Left lobe of liver (tissue), 2 donors: ENCODE results near the gene GARIN5B. TPM values are rescaled to one million over a fixed set of nuclear protein-coding genes. Genes with fewer than 3 reads are reported as not detected.
A peak's percentile ranks its signal among the peaks of the same experiment; 100 is the strongest.
"Not testable (repeated sequence)": the region's sequence is repeated elsewhere in the genome, so short reads cannot be mapped to it uniquely, and the experiment has no call there.

Experiments used
- ATAC-seq: fragments of 200-7000 bp; cut with Tn5 transposase; one replicate; pipeline ENCODE4 v1.9.1; 2020; ENCODE audit warnings: mild to moderate bottlenecking, moderate library complexity
- DNase-seq: peaks from one replicate; pipeline ENCODE4 v3.0.0-alpha.2; 2020; ENCODE audit warnings: low spot score
- total RNA-seq: library from RNA; stranded (reverse); gene quantifications from one replicate; pipeline ENCODE4 v1.2.1, GENCODE V29; 2021
- donor health status: DM: no; HTN: no; CAD: no; lungs with moderate emphysema.
- donor health status: DM: no; HTN: yes; CAD: no.

The GARIN5B gene
- total RNA-seq, 1 donor from 2014 or later = not detected

DNA sequence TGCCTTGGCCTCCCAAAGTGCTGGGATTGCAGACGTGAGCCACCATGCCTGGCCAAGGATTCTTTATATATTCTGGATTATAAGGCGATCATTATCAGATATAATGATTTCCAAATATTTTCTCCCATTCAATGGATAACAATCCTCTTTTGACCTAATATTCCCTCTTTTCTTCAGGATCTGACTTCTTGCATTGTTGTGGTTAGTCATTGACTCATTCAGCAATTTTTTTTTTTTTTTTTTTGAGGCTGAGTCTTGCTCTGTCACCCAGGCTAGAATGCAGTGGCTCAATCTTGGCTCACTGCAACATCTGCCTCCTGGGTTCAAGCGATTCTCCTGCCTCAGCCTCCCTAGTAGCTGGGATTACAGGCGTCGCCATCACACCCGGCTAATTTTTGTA, 33.3 kb downstream of the GARIN5B start:
- DNase-seq, ATAC-seq: not testable (repeated sequence)

DNA sequence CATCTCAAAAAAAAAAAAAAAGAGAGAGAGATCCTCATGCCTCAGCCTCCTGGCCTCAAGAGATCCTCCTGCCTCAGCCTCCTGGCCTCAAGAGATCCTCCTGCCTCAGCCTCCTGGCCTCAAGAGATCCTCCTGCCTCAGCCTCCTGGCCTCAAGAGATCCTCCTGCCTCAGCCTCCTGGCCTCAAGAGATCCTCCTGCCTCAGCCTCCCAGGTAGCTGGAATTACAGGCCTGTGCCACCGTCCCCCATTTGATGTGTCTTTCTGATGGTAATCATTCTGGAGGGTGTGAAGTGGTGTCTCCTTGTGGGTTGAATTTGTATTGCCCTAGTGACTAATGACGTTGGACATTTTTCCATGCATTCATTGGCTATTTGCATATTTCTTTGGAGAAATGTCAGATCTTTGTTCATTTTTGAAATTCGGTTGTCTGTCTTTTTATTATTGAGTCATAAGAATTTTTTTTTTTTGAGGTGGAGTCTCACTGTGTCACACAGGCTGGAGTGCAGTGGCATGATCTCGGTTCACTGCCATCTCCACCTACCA, 34.2 kb downstream of the GARIN5B start:
- not testable (repeated sequence) for DNase-seq, ATAC-seq

DNA sequence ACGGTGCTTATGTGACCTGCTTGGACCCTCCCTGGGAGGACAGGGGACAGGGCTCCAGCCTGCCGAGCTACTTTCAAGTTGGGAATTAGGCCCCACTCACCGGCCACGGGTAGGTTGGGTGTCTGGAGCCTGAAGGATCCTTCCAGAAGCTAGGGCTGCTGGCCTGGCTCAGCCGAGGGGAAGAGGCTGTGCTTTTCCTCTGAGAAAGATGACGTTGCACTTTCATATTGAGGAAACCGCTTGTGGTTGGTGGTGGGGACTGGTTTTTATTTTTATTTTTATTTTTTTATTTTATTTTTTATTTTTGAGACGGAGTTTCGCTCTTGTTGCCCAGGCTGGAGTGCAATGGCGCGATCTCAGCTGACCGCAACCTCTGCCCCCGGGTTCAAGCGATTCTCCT, 37.9 kb downstream of the GARIN5B start, which contains the start of gene TMEM150B:
Gene TMEM150B, minus strand, starts transcription at position 170 of the 400 bp plus-strand sequence. CDS start 4,305 bp downstream, outside the sequence.
- ATAC-seq (peak; percentile 24), DNase-seq (no peak)

DNA sequence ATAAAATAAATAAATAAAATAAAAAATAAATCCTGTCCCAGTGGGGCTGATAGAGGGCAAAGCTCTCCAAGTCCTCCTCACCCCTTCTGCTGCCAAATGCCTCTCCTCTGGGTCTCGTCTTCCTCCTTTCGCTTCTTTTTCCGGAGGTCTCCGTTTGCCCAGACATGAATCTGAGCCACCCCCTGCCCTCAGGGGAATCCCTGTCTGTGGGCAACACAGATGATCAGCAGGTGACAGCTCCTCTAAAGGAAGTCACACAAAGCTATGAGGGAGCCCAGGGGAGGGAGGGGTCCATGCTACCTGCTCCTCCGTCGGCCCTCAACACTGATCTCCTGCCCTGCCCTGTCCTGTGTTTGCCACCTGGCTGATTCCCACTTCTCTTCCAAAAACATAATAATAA, 38.4 kb downstream of the GARIN5B start:
- DNase-seq = no peak
- no peak for ATAC-seq

DNA sequence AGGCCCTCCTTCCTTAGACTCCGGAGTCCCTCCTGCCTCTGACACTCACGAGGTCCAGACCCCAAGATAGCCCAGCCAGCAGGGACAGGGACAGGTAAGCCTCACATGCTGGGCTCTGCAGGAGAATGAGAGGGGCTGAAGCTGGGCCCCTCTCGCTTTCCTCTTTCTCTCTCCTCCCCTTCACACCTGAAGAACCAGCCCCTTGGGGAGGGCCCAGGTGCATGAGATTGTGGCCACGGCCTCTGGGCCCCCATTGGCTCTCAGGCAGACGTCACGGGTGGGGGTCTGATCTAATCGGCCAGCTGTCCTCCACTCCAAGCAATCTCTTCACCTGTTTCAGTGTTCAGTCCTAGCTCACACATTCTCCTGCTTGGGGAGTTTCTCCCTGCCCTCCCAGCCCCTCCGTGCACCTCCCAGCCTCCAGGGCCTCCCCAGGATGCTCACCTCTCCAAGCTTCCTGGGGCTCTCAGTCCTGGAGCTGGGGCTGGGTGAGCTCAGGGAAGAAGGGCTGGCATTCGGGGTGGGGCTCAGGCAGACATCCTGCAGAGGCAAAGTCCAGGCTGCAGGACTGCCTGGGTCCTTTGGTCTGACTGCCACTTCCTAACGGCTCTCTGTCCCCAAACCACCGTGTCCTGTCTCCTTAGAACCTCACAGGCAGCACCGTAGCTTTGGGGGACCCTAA, 40.7 kb downstream of the GARIN5B start:
- DNase-seq (no peak), ATAC-seq (no peak)

DNA sequence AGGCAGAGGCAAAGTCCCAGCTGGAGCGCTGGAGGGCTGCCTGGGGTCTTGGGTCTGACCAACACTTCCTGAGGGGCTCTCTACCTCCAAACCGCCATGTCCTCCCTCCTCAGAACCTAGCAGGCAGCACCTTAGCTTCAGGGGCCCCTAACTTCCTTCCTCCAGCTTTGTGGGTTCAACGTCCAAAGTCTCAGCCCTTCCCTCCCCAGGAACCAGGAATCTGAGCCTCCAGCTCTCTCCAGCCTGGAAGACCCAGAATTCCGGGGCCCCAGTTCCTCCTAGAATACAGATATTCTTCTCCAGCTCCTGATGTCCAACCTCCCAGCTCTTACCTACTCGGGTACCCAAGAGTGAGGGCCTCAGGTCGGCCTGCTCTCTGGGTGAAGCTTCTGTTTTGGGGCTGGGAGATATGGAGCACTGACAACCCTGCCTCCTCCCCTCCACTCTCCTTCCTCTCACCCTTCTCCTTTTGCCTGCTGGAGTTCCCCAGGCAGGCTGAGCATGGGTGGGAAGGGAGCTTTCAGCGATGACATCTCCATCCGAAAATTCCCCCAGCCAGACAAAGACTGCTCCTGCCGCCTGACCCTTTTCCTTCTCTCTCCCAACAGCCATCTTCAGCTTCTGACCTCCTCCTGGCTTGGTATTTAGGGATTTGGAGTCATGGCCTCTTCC, 41.5 kb downstream of the GARIN5B start:
- ATAC-seq (no peak), DNase-seq (no peak)

DNA sequence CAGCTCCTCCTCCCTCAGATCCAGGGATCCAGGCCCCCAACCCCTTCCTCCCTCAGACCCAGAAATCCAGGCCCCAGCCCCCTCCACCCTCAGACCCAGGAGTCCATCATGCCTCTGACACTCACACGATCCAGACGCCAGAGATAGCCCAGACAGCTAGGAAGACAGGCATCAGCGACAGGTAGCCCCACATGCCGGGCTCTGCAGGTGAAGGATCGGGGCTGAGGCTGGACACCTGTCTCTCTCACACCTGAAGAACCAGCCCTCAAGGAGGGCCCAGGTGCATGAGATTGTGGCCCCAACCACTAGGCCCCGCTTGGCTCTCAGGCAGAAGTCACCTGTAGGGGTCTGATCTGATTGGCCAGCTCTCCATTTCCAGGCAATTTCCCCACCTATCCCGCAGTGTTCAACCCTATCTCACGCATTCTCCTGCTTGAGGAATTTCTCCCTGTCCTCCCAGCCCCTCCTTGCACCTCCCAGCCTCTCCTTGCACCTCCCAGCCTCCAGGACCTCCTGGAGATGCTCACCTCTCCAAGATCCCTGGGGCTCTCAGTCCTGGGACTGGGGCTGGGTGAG, 42.1 kb downstream of the GARIN5B start:
- ATAC-seq (no peak), DNase-seq (no peak)

DNA sequence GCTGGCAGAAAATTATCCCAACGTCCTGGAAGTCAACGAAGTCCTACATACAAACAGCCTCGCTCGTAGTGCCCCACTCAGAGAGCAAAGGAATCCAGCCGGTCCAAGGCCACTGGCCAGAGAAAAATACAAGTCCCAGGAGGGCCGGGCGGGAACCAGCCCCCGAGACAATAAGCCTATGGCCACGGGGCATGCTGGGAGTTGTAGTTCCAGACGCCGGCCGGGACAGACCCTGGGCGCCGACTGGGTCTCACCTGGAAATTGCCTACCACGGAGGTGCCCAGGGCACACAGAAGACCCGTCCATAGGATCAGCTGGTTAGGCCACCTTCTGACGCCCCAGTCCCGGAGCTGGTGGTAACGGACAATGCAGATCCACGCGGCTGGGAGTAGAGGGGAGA, 43.3 kb downstream of the GARIN5B start:
- no peak for DNase-seq

DNA sequence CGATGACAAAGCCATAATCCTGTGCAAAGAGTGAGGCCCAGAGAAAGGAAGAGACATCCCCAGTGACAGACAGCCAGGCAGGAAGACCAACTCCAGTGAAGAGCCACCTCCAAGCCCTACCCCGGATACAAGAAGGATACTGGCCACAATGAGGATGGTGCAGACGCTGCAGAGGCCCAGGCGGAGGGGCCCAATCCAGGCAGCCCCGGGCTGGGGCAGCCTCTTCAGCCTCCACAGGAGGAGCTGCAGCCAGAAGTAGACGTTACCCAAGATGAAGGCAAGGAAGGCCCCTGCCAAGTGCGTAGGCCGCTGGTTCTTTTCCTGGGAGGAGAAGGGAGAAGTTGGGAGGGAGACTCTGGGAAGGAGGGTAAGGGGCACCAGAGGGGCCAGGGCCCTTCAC, 46.4 kb downstream of the GARIN5B start:
- no peak for ATAC-seq
- no peak for DNase-seq

More for the DNA sequence above, 43.3 kb downstream of the GARIN5B start:
- ATAC-seq = no peak

DNA sequence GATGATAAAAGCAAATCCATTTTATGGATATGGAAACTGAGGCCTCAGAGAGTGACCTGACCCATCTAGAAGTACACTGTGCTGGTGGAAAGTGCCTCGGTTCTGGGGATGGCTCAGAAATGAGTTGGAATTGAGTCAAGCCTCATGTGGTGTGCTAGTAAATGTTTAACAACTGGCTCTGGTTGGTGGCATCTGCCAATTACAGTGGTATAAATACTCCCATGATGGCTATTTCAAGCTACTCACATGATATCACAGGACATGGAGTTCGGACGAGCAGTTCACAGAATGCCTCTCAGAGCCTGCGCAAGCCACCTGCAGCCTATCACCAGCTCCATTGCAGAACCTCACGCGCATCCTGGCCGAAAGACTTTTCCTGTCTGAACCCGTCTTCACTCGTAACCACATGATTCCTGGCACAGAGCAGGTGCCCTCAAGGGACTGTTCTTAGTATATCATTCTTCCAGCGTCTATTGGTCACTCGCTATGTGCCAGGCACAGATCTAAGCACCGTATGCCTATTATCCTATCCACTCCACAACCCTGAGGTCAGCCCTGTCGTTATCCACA, 47.0 kb downstream of the GARIN5B start:
- ATAC-seq (no peak), DNase-seq (no peak)

DNA sequence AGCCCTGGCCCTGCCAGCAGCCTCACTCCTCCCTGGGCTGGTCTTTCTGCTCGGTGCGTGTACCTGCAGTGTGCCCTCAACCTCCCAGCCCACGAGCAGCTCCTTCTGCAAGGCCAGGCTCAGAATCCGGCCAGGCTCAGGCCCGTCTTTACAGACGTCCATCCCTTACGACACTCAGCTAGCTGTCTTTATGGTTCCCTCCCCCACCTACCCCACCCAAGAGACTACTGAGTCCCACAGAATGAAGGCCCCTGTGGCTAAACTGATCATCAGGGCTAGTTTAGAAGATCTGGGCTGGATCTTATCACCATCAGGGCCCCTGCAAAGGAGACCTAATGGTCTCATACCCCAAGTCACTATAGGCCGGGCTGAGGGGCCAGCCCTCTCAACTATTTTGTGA, 48.7 kb downstream of the GARIN5B start:
- no peak for DNase-seq
- ATAC-seq = no peak

DNA sequence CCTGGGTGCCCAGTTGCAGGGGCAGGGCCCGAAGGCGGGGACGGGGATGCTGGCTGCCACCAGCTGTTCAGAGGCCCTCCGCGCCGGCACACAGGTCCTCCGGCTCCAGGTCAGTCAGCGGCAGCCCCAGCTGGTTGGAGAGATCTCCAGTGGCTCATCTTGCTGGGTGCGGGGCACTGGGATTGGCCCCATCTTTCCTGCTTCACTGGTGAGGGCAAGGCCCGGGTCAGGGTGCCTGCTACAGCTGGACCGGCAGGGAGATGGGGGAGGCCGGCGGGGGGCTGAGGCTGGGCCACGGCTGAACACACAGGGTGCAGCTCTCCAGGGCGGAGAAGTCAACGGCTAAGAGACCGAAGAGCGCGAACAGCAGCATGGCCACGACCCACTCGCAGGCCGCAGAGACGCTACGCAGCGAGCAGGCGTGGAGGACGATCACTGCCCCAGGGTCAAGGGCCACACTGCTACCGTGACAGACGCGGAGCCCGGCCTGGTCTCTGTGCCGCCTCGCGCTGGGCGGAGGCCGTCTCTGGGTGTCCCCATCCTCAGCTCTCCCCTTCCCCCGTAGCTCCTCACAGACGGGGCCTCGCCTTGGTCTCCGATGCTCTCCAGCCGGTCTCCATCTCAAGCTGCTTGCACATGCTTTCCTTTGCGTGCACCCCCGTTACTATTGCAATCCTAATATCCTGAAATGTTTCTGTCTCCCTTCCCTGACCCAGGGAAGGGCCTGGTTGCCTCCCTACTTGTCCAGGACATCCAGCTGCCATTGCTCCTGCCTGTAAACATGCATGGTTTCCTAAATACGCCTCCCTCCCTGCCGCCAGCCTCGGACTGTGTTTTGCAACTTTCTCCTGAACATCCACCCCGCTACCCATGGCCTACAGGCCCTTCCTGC, 50.2 kb downstream of the GARIN5B start:
- ATAC-seq = no peak
- no peak for DNase-seq

DNA sequence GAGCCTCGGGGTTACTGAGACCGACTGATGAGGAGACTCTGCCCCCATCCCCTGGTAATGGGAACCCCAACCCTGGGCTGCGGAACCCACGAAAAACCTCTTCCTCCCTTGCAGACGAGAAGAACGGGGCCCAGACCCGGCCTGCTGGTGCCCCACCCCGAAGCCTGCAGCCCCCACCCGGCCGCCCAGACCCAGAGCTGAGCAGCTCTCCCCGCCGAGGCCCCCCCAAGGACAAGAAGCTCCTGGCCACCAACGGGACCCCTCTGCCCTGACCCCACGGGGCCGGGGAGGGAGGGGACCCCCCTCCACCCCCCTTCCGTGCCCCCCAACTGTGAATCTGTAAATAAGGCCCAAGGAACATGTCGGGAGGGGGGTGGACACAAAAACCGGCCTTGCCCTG, 51.3 kb downstream of the GARIN5B start:
- ATAC-seq (no peak), DNase-seq (no peak)

DNA sequence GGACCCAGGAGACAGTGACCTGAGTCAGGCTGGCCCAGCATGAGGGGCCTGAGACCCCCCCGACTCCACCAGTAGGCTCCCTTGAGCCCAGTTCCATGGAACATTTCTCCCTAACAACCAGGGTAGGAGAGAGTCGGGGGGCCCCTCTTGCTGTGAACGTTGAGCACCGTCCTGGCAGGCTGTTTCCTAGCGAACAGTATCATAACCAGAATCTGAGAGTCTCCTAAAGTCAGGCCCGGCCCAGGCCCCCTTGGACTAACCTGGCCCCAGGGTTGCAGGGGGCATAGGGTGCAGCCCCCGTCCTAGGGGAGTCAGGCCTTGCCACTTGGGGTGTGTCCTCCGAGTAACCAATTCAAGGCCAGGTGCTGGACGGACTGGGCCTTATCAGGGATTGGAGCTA, 51.7 kb downstream of the GARIN5B start:
- ATAC-seq (no peak), DNase-seq (no peak)

DNA sequence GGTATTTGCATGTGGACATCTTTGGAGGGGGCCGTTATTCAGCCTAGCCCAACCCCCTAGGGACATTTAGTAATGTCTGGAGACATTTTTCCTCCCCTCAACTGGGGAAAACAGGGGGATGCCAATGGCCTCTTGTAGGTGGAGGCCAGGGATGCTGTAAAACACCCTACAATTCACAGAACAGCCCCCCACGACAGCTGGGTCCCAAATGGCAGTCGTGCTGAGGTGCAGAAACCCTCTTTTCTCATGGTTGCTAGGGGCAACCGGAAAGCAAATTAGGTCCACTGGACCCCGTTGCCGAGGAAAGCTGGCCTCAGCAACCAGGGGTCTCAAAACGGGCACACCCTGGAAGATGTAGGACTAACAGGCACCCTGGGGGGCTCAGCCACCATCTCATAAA, 52.6 kb downstream of the GARIN5B start:
- DNase-seq = no peak
- ATAC-seq = no peak

DNA sequence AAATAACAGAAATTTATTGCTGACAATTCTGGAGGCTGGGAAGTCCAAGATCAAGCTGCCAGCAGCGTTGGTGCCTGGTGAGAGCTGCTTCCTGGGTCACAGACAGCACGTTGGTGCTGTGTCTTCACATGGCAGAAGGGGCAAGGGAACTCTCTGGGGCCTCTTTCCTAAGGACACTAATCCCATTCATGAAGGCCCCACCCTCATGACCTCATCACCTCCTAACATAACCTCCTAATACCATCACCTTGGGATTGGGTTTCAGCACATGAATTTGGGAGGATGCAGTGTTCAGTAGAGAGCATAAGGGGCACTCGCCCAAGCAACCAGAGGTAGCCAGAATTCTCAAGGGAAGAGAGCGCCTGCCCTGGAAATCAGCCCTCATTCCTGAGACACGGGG, 53.6 kb downstream of the GARIN5B start:
- DNase-seq = no peak
- ATAC-seq = no peak

DNA sequence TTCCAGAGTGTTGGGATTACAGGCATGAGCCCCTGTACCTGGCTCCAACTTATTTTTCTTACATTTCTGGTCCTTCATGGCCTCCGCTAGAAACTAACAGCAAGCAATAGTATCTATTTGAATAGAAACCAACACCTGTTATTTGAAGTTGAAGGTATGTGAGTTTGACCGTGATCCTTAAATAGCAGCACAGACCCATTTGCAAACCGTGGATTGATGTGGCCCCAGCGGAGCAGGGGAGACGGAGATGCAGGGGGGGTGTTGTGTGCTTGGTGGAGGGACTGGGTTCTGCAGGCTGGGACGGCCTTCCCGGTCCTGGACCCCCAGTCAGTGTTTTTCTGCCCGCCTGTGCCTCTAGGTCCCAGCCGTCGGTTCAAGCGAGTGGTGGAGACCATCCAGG, 54.8 kb downstream of the GARIN5B start:
- ATAC-seq (no peak), DNase-seq (no peak)

DNA sequence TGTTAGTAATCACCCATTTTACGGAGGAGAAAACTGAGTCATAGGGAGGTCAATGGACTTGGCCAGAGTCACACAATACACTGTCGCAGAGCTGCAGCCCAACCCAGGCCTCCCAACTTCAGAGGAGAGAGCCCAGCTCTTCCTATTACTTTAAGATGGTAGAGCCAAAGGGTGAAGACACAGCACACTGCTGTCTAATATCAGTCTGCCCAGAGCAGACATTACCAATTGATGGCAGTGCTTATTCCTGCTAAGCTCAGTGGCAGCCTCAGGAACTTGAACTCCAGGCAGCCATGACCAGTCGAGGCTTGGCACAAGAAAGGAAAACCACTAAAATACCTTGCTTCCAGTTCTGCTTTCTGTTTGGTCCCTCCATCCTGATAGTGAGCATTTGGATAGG, 56.3 kb downstream of the GARIN5B start:
- DNase-seq = no peak
- ATAC-seq = no peak

DNA sequence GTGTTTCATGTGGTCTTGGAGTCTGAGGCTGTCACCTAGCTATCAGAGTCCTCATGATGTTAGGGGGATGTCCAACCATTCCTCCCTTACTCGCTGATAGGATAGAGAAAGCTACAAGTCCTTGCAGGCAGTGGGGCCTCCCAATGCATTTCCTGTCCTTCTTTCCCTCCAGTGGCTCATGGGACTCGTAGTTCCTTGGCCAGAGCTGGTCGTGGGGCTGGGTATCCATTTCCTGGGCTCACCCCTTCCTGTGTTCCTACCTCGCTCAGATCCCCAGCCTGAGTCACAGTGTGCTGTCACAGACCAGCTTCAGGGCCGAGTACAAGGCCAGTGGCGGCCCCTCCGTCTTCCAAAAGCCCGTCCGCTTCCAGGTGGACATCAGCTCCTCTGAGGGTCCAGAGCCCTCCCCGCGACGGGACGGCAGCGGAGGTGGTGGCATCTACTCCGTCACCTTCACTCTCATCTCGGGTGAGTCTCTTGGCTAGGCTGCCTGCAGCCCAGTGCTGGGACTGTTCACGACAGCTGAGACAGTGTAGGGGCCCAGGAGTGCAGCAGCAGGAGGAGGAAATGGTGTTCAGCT, 57.0 kb downstream of the GARIN5B start:
- ATAC-seq = no peak
- no peak for DNase-seq

DNA sequence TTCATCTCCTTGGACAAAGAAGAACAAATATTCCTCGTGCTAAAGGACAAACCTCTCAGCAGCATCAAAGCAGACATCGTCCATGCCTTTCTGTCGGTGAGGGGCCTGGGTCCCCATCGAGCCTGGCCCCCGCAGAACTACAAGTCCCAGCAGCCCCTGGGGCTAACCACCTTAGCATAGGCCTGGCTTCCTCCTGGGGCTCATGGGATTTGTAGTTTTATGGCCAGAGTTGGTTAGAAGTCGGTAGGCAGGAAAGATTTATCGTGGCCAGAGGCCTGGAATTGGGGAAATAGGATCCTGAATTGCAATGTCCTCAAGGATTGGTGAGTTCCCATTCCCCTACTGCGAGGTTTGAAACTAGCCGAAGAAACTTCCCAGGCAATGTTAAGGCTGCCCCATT, 57.6 kb downstream of the GARIN5B start:
- ATAC-seq = peak; percentile 73
- DNase-seq = no peak
